Naive thymus-derived CD8-positive, alpha-beta T cell (primary cell): ENCODE results near the gene KIAA1191. TPM values are rescaled to one million over a fixed set of nuclear protein-coding genes. Genes with fewer than 3 reads are reported as not detected.

Source experiments
- ATAC-seq, 2 donors: fragments of 150-1000 bp; cut with Tn5 transposase in 1 of 2; sonication (Bioruptor Pico), chemical (Tn5 transposase) in 1 of 2; 1 replicate in 1 of 2; 2 replicates in 1 of 2; pipeline ENCODE4 v1.10.0; 2021; ENCODE audit warnings: mild to moderate bottlenecking in 2 of 2, moderate library complexity in 2 of 2
- POLR2A ChIA-PET: fragments of 350-600 bp; sonication (Branson Sonifier 250); formaldehyde crosslinking; loops from one replicate; lab custom pipeline; 2021; ENCODE audit warnings: antibody characterized with exemption; lab: Charles Lee
- DNase-seq, 10 donors: peaks; one replicate each; pipeline versions ENCODE4 v3.0.0 to v3.0.0-alpha.2; 2020 to 2022
- H3K27ac Mint-ChIP-seq, 10 donors: one replicate each; pipeline ENCODE4 v1.8.0; 2020 to 2022; ENCODE audit warnings: mild to moderate bottlenecking in 10 of 10, mixed read lengths in 10 of 10, moderate library complexity in 4 of 10, inconsistent platforms in 1 of 10
- H3K27me3 Mint-ChIP-seq, 5 donors: one replicate each; pipeline ENCODE4 v1.8.0; 2021 to 2022; ENCODE audit warnings: mixed read lengths in 5 of 5
- H3K36me3 Mint-ChIP-seq, 3 donors: one replicate each; pipeline ENCODE4 v1.8.0; 2020 to 2022; ENCODE audit warnings: mixed read lengths in 3 of 3, mild to moderate bottlenecking in 2 of 3, inconsistent platforms in 1 of 3
- H3K4me1 Mint-ChIP-seq, 4 donors: one replicate each; pipeline ENCODE4 v1.8.0; 2021 to 2022; ENCODE audit warnings: mixed read lengths in 4 of 4
- H3K4me3 Mint-ChIP-seq, 10 donors: one replicate each; pipeline ENCODE4 v1.8.0; 2020 to 2022; ENCODE audit warnings: mild to moderate bottlenecking in 10 of 10, mixed read lengths in 10 of 10, moderate library complexity in 6 of 10, inconsistent platforms in 1 of 10
- H3K9me3 Mint-ChIP-seq, 9 donors: one replicate each; pipeline ENCODE4 v1.8.0; 2020 to 2022; ENCODE audit warnings: mixed read lengths in 9 of 9, mild to moderate bottlenecking in 3 of 9, inconsistent platforms in 1 of 9, moderate library complexity in 1 of 9
- polyA plus RNA-seq, 3 donors: library from polyadenylated mRNA; unstranded; fragments of 300-500 nt; fragmentation: Illumina TruSeq; gene quantifications; one replicate each; pipeline ENCODE4 v1.2.3, GENCODE V29; 2021
- total RNA-seq, 8 experiments: library from RNA in 2 of 8; stranded (reverse) in 2 of 8; gene quantifications; one replicate each; pipeline ENCODE4 v1.2.3 and lab custom pipeline; 2021 to 2026

KIAA1191 gene
- total and polyA plus RNA-seq, 5 experiments from 2014 or later: 42.3 to 78.8 (median 50.7) TPM

DNA sequence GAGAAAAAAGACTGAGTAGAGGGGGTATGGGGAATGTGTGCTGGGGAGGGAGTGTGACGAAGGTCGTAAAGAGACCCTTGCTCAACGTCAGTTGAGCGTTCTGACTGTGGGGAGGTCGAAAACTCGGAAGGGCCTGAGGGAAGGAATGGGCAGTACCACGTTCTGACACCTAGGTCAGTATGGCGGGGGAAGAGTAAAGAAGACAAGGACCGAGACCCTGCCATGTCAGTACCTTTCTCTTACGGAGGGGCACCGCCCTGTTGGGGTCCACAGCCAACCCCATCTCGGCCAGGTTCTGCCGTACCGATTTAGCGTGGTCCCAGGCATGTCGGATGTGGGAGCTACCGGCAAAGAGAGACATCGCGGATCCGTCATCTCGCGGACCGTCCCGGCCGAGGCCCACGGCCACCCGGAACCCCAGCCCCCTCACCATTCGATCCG is 26.5 kb upstream of the KIAA1191 start:
- Mint-ChIP-seq H3K27ac (peak overlapping the region; percentile 95 to 100 (median 100)), H3K36me3 (peaks cover 0 to 54% (median 2%) of the 10 kb centered on the region in 3 donors), H3K4me1 (peaks cover 17 to 42% (median 37%) of the 10 kb centered on the region in 4 donors), H3K9me3 (no peaks in the 10 kb centered on the region), H3K27me3 (no peaks in the 10 kb centered on the region), H3K4me3 (peak overlapping the region; percentile 86 to 100 (median 99))
- POLR2A ChIA-PET: interaction anchor here (0.9 to 3.8 kb wide), 10 partner anchors 7 to 259 kb away, joined by 3 to 58 read pairs (median 4); partner anchors contain the start of genes ARL10, CLTB, KIAA1191 and RNF44
- ATAC-seq (no peak), DNase-seq (no peak)

DNA sequence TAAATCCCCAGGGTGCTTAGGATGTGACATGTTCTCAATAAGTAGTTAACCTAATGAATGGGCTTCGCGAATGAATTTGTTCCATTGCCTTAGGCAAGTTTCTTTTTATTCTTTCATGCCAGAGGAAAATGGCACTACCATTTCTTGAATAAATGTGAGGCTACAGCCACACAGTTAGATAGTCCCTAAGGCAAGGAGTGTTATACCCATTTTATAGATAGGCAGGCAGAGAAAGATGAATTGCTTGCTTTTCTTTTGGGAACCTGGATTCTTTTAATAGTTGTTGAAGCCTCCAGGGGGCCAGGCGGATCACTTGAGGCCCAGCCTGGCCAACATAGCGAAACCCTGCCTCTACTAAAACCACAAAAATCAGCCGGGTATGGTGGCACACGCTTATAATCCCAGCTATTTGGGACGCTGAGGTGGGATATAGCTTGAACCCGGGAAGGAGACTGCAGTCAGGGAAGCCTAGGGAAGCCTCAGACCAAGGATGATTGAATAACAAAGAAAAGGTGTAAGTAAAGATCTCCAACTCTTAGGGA is 25.9 kb upstream of the KIAA1191 start:
- H3K36me3 Mint-ChIP-seq: peaks cover 0 to 59% (median 3%) of the 10 kb centered on the region in 3 donors

DNA sequence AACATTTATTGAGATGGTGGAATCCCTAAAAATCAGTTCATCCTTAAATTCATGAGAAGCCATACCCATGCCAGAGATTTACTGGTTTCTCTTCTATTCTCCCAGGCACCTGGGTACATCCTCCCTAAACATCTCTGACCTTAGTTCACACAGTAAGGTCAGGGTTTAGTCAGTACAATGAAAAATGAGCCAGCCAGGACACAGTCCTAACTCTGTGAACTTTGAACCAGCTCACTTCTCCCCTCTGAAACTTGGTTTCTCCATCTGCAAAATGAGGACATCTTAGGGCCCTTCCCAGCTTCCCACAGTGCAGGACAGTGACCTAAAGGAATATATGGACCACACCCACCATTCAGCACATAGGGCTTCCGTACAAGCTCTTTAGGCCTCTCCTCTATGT is 24.9 kb upstream of the KIAA1191 start:
- no peak for ATAC-seq
- H3K36me3 Mint-ChIP-seq: peaks cover 0 to 56% (median 7%) of the 10 kb centered on the region in 3 donors
- H3K27me3 Mint-ChIP-seq: no peaks in the 10 kb centered on the region
- H3K4me1 Mint-ChIP-seq: peaks cover 17 to 42% (median 37%) of the 10 kb centered on the region in 4 donors
- H3K27ac Mint-ChIP-seq: peak overlapping the region in 6 of 10 donors; percentile 31 to 98 (median 54)
- no peaks in the 10 kb centered on the region for H3K9me3 Mint-ChIP-seq
- peak overlapping the region in 9 of 10 donors; percentile 39 to 100 (median 63) for H3K4me3 Mint-ChIP-seq
- POLR2A ChIA-PET: interaction anchor here (3.8 kb wide), 1 partner anchor 25 kb away, joined by 58 read pairs; the partner anchor contains the start of gene KIAA1191
- DNase-seq: no peak

More for the DNA sequence above, 25.9 kb upstream of the KIAA1191 start:
- POLR2A ChIA-PET: interaction anchor here (1.0 to 3.8 kb wide), 5 partner anchors 11 to 149 kb away, joined by 3 to 58 read pairs (median 25); partner anchors contain the start of genes ARL10, CLTB, KIAA1191 and RNF44
- ATAC-seq (no peak), DNase-seq (no peak)
- no peaks in the 10 kb centered on the region for H3K9me3 Mint-ChIP-seq
- H3K4me3 Mint-ChIP-seq: peak overlapping the region; percentile 86 to 100 (median 99)
- H3K4me1 Mint-ChIP-seq: peaks cover 17 to 42% (median 37%) of the 10 kb centered on the region in 4 donors
- no peaks in the 10 kb centered on the region for H3K27me3 Mint-ChIP-seq
- H3K27ac Mint-ChIP-seq: peak overlapping the region in 9 of 10 donors; percentile 73 to 100 (median 99)

DNA sequence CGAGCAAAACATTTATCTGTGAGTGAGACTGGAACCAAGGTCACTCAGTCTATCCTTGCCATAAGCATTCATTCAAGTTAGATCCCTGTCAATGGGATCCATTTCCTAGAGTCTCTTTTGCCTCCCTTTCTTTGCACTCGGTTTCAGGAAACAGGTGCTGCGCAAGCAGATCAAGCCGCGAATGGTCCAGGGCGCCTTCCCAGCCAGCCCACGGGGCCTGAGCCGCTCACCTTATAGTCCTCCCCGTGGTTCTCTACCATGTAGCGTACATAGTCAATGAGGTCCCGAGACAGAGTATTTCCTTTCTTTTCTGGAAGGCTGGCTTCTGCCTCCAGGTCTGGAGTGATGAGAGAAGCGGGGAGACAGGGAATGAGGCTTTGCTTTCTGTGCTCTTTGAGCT is 23.4 kb upstream of the KIAA1191 start:
- peaks cover 0 to 59% (median 13%) of the 10 kb centered on the region in 3 donors for H3K36me3 Mint-ChIP-seq
- H3K27ac Mint-ChIP-seq: peak overlapping the region in 1 of 10 donors; percentile 47

DNA sequence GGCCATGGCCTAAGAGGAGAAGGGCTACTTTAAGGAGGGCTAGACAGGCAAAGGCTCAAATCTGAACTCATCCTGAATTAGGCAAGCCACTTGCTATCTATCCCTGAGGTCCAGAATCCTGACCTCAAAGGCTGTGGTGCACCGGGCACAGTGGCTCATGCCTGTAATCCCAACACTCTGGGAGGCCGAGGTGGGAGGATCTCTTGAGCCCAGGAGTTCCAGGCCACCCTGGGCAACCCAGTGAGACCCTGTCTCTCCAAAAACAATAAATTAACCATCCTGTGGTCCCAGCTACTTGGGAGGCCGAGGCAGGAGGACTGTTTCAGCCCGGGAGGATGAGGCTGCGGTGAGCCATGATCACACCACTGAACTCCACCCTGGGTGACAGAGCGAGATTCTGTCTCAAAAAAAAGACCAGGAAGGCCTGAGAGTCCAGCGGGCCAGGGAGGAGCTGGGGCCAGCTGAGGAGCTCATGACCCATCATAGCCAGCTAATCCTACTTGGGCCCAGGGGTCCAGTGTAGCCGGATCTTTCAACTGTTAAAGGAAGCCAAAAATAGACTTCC is 22.9 kb upstream of the KIAA1191 start:
- no peak for DNase-seq
- POLR2A ChIA-PET: interaction anchor here (1.8 kb wide), 1 partner anchor 23 kb away, joined by 7 read pairs; the partner anchor contains the start of gene KIAA1191
- ATAC-seq: no peak
- Mint-ChIP-seq H3K27me3 (no peaks in the 10 kb centered on the region), H3K9me3 (no peaks in the 10 kb centered on the region), H3K27ac (peak overlapping the region in 1 of 10 donors; percentile 34), H3K4me3 (no peak overlapping the region), H3K4me1 (peaks cover 17 to 41% (median 32%) of the 10 kb centered on the region in 4 donors), H3K36me3 (peaks cover 0 to 62% (median 17%) of the 10 kb centered on the region in 3 donors)

More for the DNA sequence above, 23.4 kb upstream of the KIAA1191 start:
- peaks cover 17 to 41% (median 34%) of the 10 kb centered on the region in 4 donors for H3K4me1 Mint-ChIP-seq
- no peak overlapping the region for H3K4me3 Mint-ChIP-seq
- no peaks in the 10 kb centered on the region for H3K27me3 Mint-ChIP-seq
- ATAC-seq: no peak
- no peak for DNase-seq
- no peaks in the 10 kb centered on the region for H3K9me3 Mint-ChIP-seq
- POLR2A ChIA-PET: interaction anchor here (1.8 kb wide), 1 partner anchor 24 kb away, joined by 7 read pairs; the partner anchor contains the start of gene KIAA1191

DNA sequence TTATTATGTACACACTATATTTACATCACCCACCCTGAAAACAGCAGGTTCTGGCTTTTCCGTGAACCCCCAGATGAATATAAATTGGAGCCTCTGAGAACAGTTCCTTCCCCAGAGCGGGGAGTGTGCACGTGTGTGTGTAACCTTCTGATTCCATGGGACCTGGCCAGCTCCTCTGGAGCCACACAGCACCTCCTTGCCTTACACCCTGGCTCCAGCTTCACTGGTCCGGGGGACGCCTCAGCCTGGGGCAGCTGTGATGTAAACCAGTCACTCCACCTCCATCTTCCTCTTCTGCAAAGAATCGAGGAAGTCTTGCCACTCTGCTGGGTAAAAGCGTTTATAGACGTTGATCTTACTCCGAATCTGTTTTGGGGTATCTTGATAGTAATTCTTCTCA is 22.4 kb upstream of the KIAA1191 start:
- peak overlapping the region in 1 of 10 donors; percentile 34 for H3K27ac Mint-ChIP-seq
- POLR2A ChIA-PET: no interaction called here
- no peaks in the 10 kb centered on the region for H3K27me3 Mint-ChIP-seq
- H3K4me3 Mint-ChIP-seq: no peak overlapping the region
- H3K9me3 Mint-ChIP-seq: no peaks in the 10 kb centered on the region
- DNase-seq: no peak
- H3K36me3 Mint-ChIP-seq: peaks cover 0 to 64% (median 17%) of the 10 kb centered on the region in 3 donors
- H3K4me1 Mint-ChIP-seq: peaks cover 17 to 36% (median 29%) of the 10 kb centered on the region in 4 donors
- ATAC-seq: no peak

DNA sequence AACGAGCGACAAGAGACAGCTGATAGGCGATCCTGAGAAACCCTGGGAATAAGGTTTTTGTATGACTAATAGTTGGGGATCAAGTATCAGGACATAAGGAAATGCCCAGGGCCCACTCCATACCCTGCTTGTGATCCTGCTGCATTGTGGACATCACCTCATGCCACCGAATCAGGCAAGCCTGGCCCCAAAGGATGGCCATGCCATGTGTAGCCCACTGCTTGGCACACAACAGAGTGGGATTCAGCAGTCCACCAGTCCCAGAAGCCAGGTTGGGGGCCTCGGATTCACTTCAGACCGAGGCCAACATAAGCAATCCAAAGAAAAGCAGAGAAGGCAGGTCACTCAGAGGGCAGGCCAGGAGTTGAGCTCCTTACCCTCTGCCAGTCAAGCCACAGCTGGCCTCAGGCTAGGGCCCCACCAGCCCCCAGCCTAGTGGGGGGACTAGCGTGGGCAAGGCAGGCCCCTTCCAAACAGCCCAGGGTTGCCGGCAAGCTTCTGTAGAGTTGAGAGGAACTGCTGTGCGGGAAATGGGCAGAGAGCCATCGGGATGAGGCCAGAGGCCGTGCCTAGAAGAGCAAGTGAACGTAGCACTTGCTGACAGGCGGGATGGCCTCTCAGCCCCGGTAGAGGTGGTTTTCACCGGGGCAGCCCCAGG is 21.8 kb upstream of the KIAA1191 start:
- Mint-ChIP-seq H3K9me3 (no peaks in the 10 kb centered on the region), H3K36me3 (peaks cover 0 to 66% (median 17%) of the 10 kb centered on the region in 3 donors), H3K27ac (no peak overlapping the region), H3K4me1 (peaks cover 17 to 35% (median 29%) of the 10 kb centered on the region in 4 donors), H3K4me3 (no peak overlapping the region), H3K27me3 (no peaks in the 10 kb centered on the region)
- POLR2A ChIA-PET: no interaction called here
- no peak for DNase-seq
- ATAC-seq: no peak

DNA sequence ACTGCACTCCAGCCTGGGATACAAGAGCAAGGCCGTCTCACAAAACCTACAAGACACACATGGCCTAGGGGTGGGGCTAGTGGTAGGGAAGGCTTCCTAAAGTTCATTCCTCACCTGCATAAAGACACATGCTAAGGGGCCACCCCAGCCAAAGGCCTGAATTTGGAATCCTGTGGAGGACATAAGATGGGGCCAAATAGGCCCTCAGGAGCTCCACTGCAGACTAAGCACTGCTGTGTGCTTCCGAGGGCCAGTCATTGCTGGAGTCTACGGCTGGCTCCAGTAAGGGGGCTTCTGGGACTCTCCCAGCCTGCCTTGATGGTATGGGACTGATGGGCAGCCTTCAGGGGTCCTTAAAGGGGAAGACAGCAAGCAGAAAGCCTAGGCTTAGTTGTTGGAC is 21.2 kb upstream of the KIAA1191 start:
- no peaks in the 10 kb centered on the region for H3K9me3 Mint-ChIP-seq
- H3K4me1 Mint-ChIP-seq: peaks cover 14 to 30% (median 24%) of the 10 kb centered on the region in 4 donors
- peaks cover 0 to 66% (median 17%) of the 10 kb centered on the region in 3 donors for H3K36me3 Mint-ChIP-seq
- H3K4me3 Mint-ChIP-seq: no peak overlapping the region
- H3K27ac Mint-ChIP-seq: no peak overlapping the region
- DNase-seq (no peak), ATAC-seq (no peak)
- no peaks in the 10 kb centered on the region for H3K27me3 Mint-ChIP-seq
- POLR2A ChIA-PET: interaction anchor here (0.5 kb wide), 1 partner anchor 16 kb away, joined by 4 read pairs; no protein-coding TSS in a partner anchor

DNA sequence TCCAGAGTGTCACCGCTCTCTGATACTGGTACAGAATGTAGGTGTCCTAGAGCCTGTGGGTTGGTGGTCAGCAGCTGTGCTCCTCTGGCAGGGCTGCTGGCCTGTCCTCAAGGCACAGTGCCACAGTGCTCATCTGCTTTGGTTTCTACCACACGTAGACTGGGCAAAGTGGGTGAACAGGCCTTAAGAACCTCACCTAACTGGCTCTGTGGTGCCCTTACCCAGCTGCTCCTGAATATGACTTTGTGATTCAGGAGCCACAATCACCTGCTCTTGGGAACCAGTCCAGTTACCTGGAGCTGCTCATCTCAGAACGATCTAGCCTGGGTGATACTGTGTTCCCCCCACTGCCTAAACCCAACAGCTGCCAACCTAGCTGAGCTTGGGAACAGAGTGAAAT is 20.4 kb upstream of the KIAA1191 start:
- POLR2A ChIA-PET: no interaction called here
- Mint-ChIP-seq H3K27me3 (no peaks in the 10 kb centered on the region), H3K27ac (peak overlapping the region in 1 of 10 donors; percentile 19), H3K9me3 (no peaks in the 10 kb centered on the region), H3K36me3 (peaks cover 0 to 64% (median 17%) of the 10 kb centered on the region in 3 donors), H3K4me1 (peaks cover 9 to 23% (median 17%) of the 10 kb centered on the region in 4 donors), H3K4me3 (no peak overlapping the region)
- no peak for ATAC-seq
- no peak for DNase-seq

DNA sequence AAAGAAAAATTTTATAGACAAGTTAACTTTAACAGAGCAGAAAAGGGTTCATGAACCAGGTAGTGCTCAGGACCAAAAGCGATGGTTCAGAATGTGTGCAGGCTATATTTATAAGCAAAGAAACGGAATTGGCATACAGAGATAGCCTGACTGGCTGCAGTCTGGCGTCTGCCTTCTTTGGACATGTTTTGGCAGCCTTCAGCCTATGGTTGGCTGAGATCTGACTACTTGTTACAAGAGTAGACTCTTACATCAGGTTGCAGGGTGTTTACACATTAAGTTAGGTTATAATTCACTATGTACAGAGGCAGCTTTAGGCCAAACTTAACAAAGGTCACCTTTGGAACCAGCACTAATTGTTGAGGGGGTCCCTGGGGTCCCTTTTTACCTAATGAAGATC is 19.9 kb upstream of the KIAA1191 start:
- no peak for ATAC-seq
- DNase-seq: no peak
- POLR2A ChIA-PET: interaction anchor here (0.9 kb wide), 1 partner anchor 20 kb away, joined by 3 read pairs; the partner anchor contains the start of gene KIAA1191
- Mint-ChIP-seq H3K9me3 (no peaks in the 10 kb centered on the region), H3K27ac (peak overlapping the region in 1 of 10 donors; percentile 15), H3K36me3 (peaks cover 0 to 59% (median 17%) of the 10 kb centered on the region in 3 donors), H3K4me1 (peaks cover 5 to 17% (median 11%) of the 10 kb centered on the region in 4 donors), H3K27me3 (no peaks in the 10 kb centered on the region), H3K4me3 (no peak overlapping the region)

DNA sequence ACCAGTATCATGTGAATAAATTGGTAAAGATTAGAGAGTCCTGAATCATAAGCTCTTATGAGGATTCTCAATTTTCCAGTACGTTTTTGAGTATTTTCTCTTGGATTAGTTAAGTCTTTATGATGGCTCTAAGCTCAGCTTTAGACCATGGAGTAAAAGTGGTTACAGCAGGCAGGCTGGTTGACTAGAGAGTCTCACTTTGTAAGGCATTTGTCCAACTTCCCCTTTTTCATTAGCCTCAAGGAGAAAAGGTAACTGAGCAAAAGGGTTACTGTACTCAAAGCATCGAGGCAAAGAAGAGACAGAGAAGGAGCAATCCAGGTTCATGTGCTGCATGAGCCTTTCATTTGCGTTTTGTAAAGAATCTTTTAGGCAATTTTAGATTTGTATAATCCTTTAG is 18.3 kb upstream of the KIAA1191 start:
- Mint-ChIP-seq H3K9me3 (no peaks in the 10 kb centered on the region), H3K36me3 (peaks cover 0 to 49% (median 14%) of the 10 kb centered on the region in 3 donors), H3K4me1 (peaks cover 0 to 6% (median 0%) of the 10 kb centered on the region in 4 donors), H3K27ac (peak overlapping the region in 1 of 10 donors; percentile 4), H3K27me3 (no peaks in the 10 kb centered on the region), H3K4me3 (no peak overlapping the region)
- DNase-seq (no peak), ATAC-seq (no peak)
- POLR2A ChIA-PET: interaction anchor here (1.2 kb wide), 1 partner anchor 9 kb away, joined by 4 read pairs; the partner anchor contains the start of genes HIGD2A and NOP16
